ENCODE results near the gene WDFY3.

GRCh38 chr4:84931961-84932360 is 34.5 kb downstream of the WDFY3 start:
- TF ChIP-seq CTCF (IDR thresholded peaks at IDR 0.05), result no peak
- TF ChIP-seq POLR2A (IDR thresholded peaks at IDR 0.05), result no peak
